ENCODE results near the gene FAM221B. TPM values are rescaled to one million over a fixed set of nuclear protein-coding genes. Genes with fewer than 3 reads are reported as not detected.

Gene FAM221B
- polyA plus RNA-seq, 4 donors: 0.11 to 0.35 (median 0.26) TPM

Other genes starting within 250 kb of the FAM221B start
- gene TESK1, start 223.5 kb downstream of the FAM221B start, polyA plus RNA-seq (ENCODE audit: insufficient read length in 4 of 4): 10 to 100 TPM; 33.4 to 49.4 (median 34.7) TPM
- gene CD72, start 210.3 kb downstream of the FAM221B start, polyA plus RNA-seq (ENCODE audit: insufficient read length in 4 of 4): 1 to 10 TPM; 1.8 to 3.3 (median 2.2) TPM
- gene SIT1, start 177.8 kb downstream of the FAM221B start, polyA plus RNA-seq (ENCODE audit: insufficient read length in 4 of 4): under 1 TPM in 2 of 4 donors, not detected in 2; 0.32 to 0.46 TPM
- gene RMRP, start 170.7 kb downstream of the FAM221B start, polyA plus RNA-seq (ENCODE audit: insufficient read length in 4 of 4): 1 to 10 TPM in 1 of 4 donors, not detected in 3; 2.5 TPM
- 10 to 100 TPM; 15.5 to 21.2 (median 18.4) TPM for gene CCDC107, start 170.4 kb downstream of the FAM221B start, polyA plus RNA-seq (ENCODE audit: insufficient read length in 4 of 4)
- gene ARHGEF39, start 163.5 kb downstream of the FAM221B start, polyA plus RNA-seq (ENCODE audit: insufficient read length in 4 of 4): 10 to 100 TPM in 1 of 4 donors, 1 to 10 TPM in 3; 9.0 to 11.5 (median 9.8) TPM
- gene CA9, start 154.8 kb downstream of the FAM221B start, polyA plus RNA-seq (ENCODE audit: insufficient read length in 4 of 4): 1 to 10 TPM in 1 of 4 donors, under 1 TPM in 3; 0.63 to 1.6 (median 0.73) TPM
- gene TPM2, start 138.8 kb downstream of the FAM221B start, polyA plus RNA-seq (ENCODE audit: insufficient read length in 4 of 4): 100 to 1,000 TPM; 150 to 285 (median 184) TPM
- 100 to 1,000 TPM; 141 to 173 (median 163) TPM for gene TLN1, start 96.5 kb downstream of the FAM221B start, polyA plus RNA-seq (ENCODE audit: insufficient read length in 4 of 4)
- 10 to 100 TPM; 33.8 to 43.0 (median 39.2) TPM for gene CREB3, start 96.1 kb downstream of the FAM221B start, polyA plus RNA-seq (ENCODE audit: insufficient read length in 4 of 4)
- gene GBA2, start 79.5 kb downstream of the FAM221B start, polyA plus RNA-seq (ENCODE audit: insufficient read length in 4 of 4): 100 to 1,000 TPM in 2 of 4 donors, 10 to 100 TPM in 2; 62.5 to 131 (median 101) TPM
- 10 to 100 TPM; 25.7 to 28.2 (median 27.4) TPM for gene RGP1, start 79.4 kb downstream of the FAM221B start, polyA plus RNA-seq (ENCODE audit: insufficient read length in 4 of 4)
- not detected for gene MSMP, start 74.5 kb downstream of the FAM221B start, polyA plus RNA-seq (ENCODE audit: insufficient read length in 4 of 4)
- gene NPR2, start 37.1 kb downstream of the FAM221B start, polyA plus RNA-seq (ENCODE audit: insufficient read length in 4 of 4): 10 to 100 TPM; 27.1 to 55.5 (median 30.6) TPM
- gene SPAG8, start 16.5 kb downstream of the FAM221B start, polyA plus RNA-seq (ENCODE audit: insufficient read length in 4 of 4): 1 to 10 TPM; 2.9 to 7.2 (median 5.7) TPM
- gene HINT2, start 13.7 kb downstream of the FAM221B start, polyA plus RNA-seq (ENCODE audit: insufficient read length in 4 of 4): 10 to 100 TPM; 32.0 to 57.4 (median 53.8) TPM
- 10 to 100 TPM; 28.8 to 44.5 (median 30.5) TPM for gene TMEM8B, start 496 bp upstream of the FAM221B start, polyA plus RNA-seq (ENCODE audit: insufficient read length in 4 of 4)
- under 1 TPM in 1 of 4 donors, not detected in 3; 0.15 TPM for gene OR13J1, start 41.7 kb upstream of the FAM221B start, polyA plus RNA-seq (ENCODE audit: insufficient read length in 4 of 4)
- 1 to 10 TPM in 1 of 4 donors, under 1 TPM in 2, not detected in 1; 0.21 to 3.3 (median 0.50) TPM for gene HRCT1, start 77.5 kb upstream of the FAM221B start, polyA plus RNA-seq (ENCODE audit: insufficient read length in 4 of 4)
- gene SPAAR, start 80.8 kb upstream of the FAM221B start, polyA plus RNA-seq (ENCODE audit: insufficient read length in 4 of 4): 1 to 10 TPM in 3 of 4 donors, under 1 TPM in 1; 0.71 to 1.5 (median 1.3) TPM
- gene OR2S2, start 129.4 kb upstream of the FAM221B start, polyA plus RNA-seq (ENCODE audit: insufficient read length in 4 of 4): not detected
- gene RECK, start 208.2 kb upstream of the FAM221B start, polyA plus RNA-seq (ENCODE audit: insufficient read length in 4 of 4): 10 to 100 TPM; 26.6 to 66.7 (median 33.5) TPM